ENCODE results near the gene SHC2.
A peak's percentile ranks its signal among the peaks of the same experiment; 100 is the strongest.

The SHC2 gene

DNA sequence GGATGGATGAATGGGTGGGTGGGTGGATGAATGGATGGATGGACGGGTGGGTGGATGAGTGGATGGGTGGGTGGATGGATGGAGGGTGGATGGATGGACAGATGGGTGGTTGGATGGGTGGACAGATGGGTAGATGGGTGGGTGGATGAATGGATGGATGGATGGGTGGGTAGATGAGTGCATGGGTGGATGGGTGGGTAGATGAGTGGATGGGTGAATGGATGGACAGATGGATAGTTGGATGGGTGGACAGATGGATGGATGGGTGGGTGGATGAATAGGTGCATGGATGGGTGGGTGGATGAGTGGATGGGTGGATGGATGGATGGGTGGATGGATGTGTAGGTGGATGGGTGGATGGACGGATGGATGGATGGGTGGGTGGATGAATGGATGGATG, 17.8 kb downstream of the SHC2 start:
- POLR2A ChIA-PET = no interaction called here
- H3K36me3 ChIP-seq (ENCODE audit: control insufficient read depth in 2 of 2, insufficient read depth in 1 of 2, low read length in 2 of 2) = peaks cover 0 to 3% of the 10 kb centered on the region in 2 experiments; a peak in 2 of 3 replicates
- H3K9me3 ChIP-seq (ENCODE audit: control insufficient read depth, insufficient read depth, low read depth, low read length) = no peaks in the 10 kb centered on the region
- H3K27ac ChIP-seq (ENCODE audit: extremely low read depth, low read depth, low read length) = no peak overlapping the region
- CTCF ChIA-PET = no interaction called here
- no peak overlapping the region for H3K4me3 ChIP-seq (ENCODE audit: low read depth, low read length)
- TF ChIP-seq ZEB2 (tag by site-specific recombination; IDR thresholded peaks at IDR 0.05) (no peak), ZNF785 (tag by site-specific recombination; IDR thresholded peaks at IDR 0.05) (no peak), ZNF133 (tag by site-specific recombination; IDR thresholded peaks at IDR 0.05) (no peak), ZBTB20 (tag by site-specific recombination; IDR thresholded peaks at IDR 0.05) (no peak), EGR2 (tag by site-specific recombination; IDR thresholded peaks at IDR 0.05; ENCODE audit: low read depth) (peak; percentile 75), ZNF202 (tag by site-specific recombination; IDR thresholded peaks at IDR 0.05; ENCODE audit: borderline replicate concordance) (no peak), ZNF221 (tag by site-specific recombination; IDR thresholded peaks at IDR 0.05; ENCODE audit: borderline replicate concordance) (no peak), ZFHX2 (tag by site-specific recombination; conservative IDR thresholded peaks at IDR 0.05) (peak; percentile 74), ZNF155 (tag by site-specific recombination; IDR thresholded peaks at IDR 0.05) (no peak), ZNF707 (tag by site-specific recombination; IDR thresholded peaks at IDR 0.05) (no peak), ZNF521 (tag by site-specific recombination; IDR thresholded peaks at IDR 0.05) (no peak), ZNF561 (tag by site-specific recombination; IDR thresholded peaks at IDR 0.05; ENCODE audit: borderline replicate concordance) (no peak), SP2 (tag by site-specific recombination; IDR thresholded peaks at IDR 0.05) (no peak), ZFP37 (tag by site-specific recombination; IDR thresholded peaks at IDR 0.05) (no peak), ZNF473 (tag by site-specific recombination; IDR thresholded peaks at IDR 0.05) (no peak), ZNF366 (tag by site-specific recombination; conservative IDR thresholded peaks at IDR 0.05) (peak; percentile 88), TCF7L2 (IDR thresholded peaks at IDR 0.05; ENCODE audit: borderline replicate concordance, low read depth, low read length) (no peak), ZNF514 (tag by site-specific recombination; IDR thresholded peaks at IDR 0.05) (no peak), ZNF670 (tag by site-specific recombination; IDR thresholded peaks at IDR 0.05; ENCODE audit: low read depth) (no peak), KLF1 (tag by site-specific recombination; IDR thresholded peaks at IDR 0.05) (peak; percentile 33; the same call in 1 of the 2 replicates), ZNF211 (tag by site-specific recombination; IDR thresholded peaks at IDR 0.05; ENCODE audit: low read depth) (no peak), ZNF114 (tag by site-specific recombination; IDR thresholded peaks at IDR 0.05) (no peak)
- TF ChIP-seq, protein P1, sequence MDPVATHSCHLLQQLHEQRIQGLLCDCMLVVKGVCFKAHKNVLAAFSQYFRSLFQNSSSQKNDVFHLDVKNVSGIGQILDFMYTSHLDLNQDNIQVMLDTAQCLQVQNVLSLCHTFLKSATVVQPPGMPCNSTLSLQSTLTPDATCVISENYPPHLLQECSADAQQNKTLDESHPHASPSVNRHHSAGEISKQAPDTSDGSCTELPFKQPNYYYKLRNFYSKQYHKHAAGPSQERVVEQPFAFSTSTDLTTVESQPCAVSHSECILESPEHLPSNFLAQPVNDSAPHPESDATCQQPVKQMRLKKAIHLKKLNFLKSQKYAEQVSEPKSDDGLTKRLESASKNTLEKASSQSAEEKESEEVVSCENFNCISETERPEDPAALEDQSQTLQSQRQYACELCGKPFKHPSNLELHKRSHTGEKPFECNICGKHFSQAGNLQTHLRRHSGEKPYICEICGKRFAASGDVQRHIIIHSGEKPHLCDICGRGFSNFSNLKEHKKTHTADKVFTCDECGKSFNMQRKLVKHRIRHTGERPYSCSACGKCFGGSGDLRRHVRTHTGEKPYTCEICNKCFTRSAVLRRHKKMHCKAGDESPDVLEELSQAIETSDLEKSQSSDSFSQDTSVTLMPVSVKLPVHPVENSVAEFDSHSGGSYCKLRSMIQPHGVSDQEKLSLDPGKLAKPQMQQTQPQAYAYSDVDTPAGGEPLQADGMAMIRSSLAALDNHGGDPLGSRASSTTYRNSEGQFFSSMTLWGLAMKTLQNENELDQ (tag by site-specific recombination; IDR thresholded peaks at IDR 0.05; ENCODE audit: low read depth) = no peak
- TF ChIP-seq, protein P2, sequence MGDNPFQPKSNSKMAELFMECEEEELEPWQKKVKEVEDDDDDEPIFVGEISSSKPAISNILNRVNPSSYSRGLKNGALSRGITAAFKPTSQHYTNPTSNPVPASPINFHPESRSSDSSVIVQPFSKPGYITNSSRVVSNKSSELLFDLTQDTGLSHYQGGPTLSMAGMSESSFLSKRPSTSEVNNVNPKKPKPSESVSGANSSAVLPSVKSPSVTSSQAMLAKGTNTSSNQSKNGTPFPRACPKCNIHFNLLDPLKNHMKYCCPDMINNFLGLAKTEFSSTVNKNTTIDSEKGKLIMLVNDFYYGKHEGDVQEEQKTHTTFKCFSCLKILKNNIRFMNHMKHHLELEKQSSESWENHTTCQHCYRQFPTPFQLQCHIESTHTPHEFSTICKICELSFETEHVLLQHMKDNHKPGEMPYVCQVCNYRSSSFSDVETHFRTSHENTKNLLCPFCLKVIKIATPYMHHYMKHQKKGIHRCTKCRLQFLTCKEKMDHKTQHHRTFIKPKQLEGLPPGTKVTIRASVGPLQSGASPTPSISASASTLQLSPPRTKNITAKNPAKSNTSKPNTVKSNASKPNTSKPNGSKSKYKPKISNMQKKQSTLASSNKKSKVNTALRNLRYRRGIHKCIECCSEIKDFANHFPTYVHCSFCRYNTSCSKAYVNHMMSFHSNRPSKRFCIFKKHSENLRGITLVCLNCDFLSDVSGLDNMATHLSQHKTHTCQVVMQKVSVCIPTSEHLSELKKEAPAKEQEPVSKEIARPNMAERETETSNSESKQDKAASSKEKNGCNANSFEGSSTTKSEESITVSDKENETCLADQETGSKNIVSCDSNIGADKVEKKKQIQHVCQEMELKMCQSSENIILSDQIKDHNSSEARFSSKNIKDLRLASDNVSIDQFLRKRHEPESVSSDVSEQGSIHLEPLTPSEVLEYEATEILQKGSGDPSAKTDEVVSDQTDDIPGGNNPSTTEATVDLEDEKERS (tag by site-specific recombination; IDR thresholded peaks at IDR 0.05) = no peak
- TF ChIP-seq, protein P3, sequence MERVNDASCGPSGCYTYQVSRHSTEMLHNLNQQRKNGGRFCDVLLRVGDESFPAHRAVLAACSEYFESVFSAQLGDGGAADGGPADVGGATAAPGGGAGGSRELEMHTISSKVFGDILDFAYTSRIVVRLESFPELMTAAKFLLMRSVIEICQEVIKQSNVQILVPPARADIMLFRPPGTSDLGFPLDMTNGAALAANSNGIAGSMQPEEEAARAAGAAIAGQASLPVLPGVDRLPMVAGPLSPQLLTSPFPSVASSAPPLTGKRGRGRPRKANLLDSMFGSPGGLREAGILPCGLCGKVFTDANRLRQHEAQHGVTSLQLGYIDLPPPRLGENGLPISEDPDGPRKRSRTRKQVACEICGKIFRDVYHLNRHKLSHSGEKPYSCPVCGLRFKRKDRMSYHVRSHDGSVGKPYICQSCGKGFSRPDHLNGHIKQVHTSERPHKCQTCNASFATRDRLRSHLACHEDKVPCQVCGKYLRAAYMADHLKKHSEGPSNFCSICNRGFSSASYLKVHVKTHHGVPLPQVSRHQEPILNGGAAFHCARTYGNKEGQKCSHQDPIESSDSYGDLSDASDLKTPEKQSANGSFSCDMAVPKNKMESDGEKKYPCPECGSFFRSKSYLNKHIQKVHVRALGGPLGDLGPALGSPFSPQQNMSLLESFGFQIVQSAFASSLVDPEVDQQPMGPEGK (tag by site-specific recombination; IDR thresholded peaks at IDR 0.05) = no peak
- H3K4me1 ChIP-seq (ENCODE audit: control insufficient read depth, insufficient read depth, low read length) = no peaks in the 10 kb centered on the region

All from HEK293 (cell line).